HG03103 (cell line): ENCODE measurements around the gene PNLIPRP2.

Experiments
- ATAC-seq: cut with Tn5 transposase; IDR thresholded peaks from one replicate; pipeline ENCODE4 v1.9.1; 2021; ENCODE audit warnings: low read depth; ENCODE audit not compliant: unreplicated experiment

Gene PNLIPRP2

DNA sequence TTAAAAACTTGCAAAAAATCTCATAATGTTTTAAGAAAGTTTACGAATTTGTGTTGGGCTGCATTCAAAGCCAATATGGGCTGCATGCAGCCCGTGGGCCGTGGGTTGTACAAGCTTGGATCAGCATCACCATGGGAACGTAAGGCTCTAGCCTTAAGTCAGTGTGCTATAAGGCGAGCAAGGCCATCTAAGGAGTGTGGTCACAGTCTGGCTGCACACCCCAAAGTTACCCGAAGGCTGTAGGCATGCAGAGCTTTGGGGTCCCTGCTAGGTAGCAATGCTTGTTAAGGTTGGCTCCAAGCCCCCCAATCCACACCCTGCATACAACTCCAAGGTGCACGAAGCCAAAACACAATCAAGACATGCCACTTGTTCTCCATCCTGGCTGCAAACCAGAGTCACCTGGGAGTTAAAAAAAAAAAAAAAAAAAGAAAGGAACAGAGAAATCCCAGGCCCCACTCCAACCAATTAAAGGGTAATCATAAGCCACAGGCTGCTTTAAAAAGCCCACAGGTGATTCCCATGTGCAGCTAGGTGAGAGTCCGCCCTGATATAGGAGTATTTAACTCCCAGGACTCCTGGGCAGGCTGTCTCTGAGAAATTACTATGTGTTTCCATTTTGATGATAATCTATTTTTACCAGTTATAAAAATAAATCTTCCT is 8.5 kb upstream of the PNLIPRP2 start:
- ATAC-seq: no peak

DNA sequence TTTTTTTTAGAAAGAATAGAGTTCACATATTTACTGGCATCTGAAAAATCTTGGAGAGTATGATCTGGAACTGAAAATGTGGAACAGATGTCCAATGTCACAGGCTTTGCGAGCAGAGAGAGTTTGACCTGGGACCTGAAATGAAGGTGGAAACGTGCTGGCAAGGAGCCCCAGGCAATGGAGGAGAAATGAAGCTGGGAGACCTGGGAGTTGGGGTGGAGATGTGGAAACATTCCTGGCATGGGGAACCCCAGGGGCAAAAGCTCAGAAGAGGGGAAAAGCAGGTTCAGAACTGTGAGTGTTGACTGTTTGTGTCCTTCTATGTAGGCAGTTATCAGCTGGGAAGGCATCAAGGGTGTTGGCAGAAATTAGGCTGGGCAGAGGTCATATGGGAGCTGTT is 7.3 kb upstream of the PNLIPRP2 start:
- ATAC-seq: no peak

DNA sequence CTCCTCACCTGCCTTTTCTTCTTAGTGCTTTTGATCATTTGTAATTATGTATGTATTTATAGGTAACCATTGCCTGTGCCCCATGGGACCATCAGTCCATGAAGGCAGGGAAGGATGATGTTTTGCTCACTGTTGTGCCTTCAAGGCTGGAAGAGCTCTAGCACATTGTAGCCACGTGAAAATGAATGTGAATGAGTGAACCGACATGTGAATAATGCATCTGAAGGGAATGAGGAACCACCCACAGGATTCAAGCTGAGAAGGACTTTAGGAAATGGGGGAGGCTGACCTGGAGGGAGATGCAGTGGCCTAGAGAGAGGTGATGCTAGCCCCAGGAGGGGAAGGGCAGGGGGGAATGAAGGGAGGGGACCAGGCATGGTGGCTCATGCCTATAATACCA is 6.0 kb upstream of the PNLIPRP2 start:
- ATAC-seq: no peak

DNA sequence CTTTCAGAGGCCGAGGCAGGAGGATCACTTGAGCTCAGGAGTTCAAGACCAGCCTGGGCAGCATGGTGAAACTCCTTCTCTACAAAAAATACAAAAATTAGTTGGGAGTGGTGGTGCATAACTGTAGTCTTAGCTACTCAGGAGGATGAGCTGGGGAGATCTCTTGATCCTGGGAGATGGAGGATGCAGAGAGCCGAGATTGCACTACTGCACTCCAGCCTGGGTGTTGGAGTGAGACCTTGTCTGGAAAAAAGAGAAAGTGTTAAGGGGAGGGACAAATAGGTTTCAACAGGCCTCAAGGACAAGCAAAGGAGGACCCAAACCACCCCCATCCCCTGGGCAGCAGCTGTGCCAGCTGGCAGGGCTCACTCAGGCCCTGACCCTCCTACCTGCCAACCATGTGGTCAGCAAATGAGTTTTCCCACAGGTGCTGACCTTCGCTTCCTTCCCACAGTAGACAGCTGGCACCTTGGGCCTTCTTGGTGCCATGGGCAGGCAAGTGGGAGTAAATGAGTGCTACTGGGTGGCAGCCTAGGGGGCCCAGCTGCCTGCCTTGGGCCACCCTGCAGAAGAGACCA is 5.5 kb upstream of the PNLIPRP2 start:
- no peak for ATAC-seq

DNA sequence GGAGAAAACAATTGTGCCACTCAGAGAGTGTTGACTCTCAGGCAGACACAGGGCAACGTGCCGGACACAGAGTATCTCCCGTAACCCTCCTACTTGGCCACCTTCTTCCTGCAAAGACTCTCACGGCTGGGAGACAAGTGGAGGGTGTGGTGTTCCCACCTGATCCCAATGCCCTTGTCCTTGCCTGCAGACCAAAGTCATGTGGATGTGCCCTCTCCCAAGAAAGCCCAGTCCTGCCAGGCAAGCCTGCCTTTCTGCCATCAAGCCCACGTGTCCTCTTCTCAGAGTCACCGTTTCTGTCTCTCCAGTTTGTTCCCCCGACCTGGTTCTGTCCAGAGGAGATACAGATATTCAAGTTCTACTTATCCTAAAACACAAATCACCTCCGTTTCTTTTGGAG is 723 bp downstream of the PNLIPRP2 start:
- no peak for ATAC-seq

DNA sequence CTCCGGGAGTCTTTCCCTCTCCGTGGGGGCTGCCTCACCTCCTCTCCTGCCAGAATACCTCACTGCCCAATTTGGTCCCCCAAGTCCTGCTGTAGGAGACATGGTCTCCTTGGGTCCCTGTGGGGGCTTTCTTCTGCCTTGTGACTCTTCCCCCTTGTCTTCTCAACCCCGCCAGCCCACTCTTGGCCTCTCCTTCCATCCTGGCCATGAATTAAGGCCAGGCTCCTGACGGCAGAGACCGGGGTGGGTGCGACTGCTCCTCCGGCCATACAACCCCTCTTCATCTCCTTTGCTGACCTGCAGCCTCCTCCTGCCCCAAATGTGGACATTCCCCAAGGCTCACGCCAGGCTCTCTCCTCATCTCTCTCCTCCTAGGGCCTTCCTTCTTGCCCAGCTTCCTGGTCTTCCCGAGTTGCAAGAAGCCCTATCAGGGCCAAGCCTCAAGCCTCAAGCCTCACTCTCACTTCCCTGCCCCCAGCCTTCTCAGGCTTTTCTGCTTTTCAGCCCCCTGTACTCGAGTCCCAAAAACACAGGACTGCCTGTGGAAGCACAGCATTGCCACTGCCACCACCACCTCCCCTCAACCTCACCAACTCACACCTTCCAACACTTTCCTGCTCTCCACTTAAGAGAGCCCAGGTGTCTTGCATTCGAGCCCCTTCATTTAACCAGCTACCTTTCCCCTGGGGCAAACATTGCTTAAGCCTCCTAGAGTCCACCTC is 1.3 kb downstream of the PNLIPRP2 start:
- no peak for ATAC-seq

DNA sequence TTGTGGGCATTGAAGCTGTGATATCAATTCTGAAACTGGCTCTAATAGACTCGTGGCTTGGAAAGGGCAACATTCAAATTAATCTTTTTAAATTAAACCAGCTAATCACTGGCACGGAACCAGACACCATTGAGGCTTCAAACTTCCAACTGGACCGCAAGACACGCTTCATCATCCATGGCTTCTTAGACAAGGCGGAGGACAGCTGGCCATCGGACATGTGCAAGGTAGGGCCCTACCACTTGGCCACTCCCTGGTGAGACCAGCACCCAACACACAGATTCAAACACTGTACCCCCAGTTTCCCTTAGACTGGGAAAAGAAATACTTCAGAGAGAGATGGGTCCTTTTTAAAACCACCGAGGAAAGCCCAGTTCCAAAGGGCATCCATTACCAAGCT is 5.1 kb downstream of the PNLIPRP2 start:
- ATAC-seq: no peak

DNA sequence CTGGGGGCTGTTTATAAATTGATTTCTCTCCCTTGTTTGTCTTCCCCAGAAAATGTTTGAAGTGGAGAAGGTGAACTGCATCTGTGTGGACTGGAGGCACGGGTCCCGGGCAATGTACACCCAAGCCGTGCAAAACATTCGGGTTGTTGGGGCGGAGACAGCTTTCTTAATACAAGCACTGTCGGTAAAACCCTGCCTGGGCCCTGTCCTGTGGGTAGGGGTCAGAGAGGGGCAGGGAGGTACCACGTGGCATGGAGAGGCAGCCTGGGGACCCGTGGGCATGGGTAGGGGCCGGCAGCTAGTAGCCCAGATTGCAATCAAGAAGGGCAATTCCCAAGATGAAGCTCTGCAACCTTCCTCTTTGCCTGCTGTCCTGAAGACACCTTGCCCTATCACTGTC is 6.1 kb downstream of the PNLIPRP2 start:
- ATAC-seq: no peak

DNA sequence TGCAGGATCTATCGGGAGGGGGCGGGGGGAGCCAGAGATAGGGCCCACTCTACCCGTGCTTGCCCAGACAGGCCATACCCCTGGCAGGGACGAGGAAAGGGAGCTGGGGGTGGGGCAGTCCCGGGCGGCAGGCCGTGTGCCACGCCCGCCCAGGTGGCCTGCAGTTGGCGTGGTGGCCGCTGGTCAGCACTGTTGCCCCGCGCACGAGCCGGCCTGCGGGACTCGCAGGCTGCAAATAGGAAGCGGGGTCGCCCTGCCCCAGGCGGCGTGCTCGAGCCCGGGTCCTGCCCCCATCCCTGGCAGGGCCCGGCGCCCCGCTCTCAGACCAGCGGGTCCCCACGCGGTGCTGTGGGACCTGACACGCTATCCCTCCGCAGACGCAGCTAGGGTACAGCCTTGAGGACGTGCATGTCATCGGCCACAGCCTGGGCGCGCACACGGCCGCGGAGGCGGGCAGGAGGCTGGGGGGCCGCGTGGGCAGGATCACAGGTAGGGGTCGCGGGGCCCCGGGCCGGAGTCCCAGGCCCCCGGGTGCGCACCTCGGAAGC is 6.7 kb downstream of the PNLIPRP2 start:
- ATAC-seq: no peak

DNA sequence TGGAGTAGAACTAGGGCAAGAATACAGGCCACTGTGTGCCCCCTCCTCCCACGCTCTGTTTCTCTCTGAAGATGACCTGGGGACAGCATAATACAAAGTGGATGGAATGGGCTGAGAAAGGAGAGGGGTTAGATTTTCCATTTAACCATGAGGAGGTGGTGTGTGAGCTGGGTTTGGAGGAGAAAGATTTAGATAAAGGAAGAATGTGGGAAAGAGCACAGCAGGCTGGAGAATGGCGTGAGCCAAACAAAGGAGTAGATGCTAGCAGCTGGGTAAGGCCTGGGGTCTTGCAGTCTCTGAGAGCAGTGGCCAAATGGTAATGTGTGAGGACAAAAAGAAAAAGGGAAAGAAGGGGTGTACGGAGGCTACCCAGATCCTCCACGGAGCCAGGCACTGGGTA is 8.6 kb downstream of the PNLIPRP2 start:
- no peak for ATAC-seq

DNA sequence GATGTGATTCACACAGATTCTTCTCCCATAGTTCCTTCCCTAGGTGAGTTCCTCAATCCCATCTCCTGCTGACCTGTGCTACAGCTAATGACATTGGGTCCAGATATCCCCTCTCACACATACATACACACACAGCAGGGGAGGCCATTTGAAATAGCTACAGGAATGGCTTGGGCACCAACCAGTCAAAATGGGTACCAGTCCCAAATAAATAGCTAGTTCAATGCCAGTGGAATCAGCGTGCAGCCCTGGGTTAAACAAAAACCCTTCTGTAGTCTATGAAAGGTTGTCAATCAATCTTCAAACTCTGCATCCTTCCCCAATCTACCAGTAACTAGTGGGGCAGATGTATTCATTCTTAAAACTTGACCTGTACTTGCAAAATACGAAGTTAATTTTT is 9.3 kb downstream of the PNLIPRP2 start:
- no peak for ATAC-seq

DNA sequence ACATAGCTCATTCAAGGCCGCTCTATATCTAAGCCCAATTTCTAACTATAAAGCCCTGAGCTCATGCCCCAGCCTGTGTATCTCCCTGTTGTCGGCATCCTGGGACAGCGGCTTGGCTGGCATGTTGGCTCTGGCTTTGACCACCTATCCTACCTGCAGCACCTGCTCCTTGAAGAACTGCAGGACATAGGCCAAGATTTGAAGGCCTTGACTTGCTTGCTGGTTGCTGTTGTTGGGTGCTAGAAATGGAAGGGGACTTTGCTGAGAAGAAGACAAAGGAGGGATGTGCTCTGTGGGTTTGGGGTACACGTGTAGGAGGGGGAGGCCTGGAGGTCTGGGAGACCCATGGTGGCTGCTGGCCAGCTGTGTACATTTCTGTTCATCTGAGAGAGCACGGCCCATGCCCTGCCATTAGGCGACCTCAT is 11.1 kb downstream of the PNLIPRP2 start:
- ATAC-seq: no peak

DNA sequence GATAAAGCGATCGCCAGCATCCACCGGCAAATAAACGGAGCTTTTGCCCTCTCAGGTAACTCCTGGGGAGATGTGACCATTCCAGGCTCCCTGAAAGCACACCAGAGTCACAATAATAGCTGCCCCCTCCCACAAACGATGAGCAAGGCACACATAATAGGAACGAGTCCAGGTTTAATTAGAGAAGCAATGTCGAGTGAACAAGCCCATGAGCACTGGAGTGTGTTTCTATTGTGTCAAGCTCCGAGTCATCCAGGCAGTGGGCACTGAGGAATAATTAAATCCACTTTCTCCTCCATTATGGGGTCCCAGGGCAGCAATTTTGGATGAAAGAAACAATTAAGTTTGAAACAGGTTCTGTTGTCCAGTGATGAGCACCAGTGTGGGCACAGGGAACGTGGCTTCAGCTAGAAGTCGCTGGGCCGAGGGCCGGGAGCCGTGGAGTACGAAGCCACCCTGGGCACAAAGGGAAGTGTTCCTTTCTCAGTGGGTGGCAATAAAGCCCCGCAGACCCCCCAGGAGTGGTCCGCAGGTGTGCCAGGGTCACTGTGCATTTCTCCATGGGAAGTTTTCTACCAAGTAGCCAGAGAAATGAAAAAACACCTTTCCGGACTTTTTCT is 12.0 kb downstream of the PNLIPRP2 start:
- no peak for ATAC-seq

DNA sequence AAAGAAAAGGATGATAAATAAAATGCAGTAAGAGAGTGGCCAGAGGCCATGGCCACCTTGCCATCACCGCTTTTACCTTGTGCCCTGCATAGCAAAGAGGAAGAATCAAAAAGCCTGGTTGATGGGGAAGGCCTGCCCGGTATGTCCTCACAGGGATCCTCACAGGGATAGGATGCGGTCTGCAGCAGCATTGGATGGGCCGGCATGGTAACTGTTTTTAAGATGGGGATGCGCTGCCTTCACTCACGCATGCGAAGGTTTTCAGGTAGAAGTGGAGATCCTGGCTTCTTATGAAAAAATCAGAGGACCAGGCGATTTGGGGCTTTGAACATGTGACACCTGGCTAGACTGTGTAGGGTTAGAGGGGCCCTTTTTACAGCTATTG is 12.5 kb downstream of the PNLIPRP2 start:
- ATAC-seq: no peak

DNA sequence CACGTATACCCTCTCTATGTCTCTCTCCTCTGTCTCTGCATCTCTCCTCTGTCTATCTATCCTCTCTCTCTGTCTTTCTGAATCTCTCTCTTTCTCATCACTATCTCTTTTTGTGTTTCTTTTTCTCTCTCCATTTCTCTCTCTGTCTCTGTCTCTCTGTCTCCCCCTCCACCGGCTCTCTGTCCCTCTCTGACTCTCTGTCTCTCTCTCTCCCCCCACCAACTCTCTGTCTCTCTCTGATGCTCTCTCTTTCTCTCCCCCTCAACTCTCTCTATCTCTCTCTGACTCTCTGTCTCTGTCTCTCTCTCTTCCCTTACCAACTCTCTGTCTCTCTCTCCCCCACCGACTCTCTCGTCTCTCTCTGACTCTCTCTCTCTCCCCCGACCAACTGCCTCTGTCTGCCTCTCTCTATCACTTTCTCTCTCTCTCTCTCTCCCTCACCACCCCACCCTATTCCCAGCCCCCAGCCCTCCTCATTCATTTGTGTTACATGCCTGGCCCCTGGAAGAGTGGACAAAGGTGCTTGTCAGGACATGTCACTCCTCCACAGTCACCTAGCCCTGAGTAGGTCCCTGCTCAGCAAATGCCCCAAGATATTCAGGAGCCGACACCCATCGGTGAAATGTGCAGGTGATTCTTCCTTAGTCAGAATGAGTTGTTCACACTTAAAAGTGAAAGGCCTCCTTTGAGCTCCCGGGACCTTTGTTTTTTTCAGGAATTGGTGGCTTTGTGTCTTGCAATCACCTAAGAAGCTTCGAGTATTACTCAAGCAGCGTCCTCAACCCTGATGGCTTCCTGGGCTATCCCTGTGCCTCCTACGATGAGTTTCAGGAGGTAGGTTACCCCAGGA is 13.6 kb downstream of the PNLIPRP2 start:
- no peak for ATAC-seq

DNA sequence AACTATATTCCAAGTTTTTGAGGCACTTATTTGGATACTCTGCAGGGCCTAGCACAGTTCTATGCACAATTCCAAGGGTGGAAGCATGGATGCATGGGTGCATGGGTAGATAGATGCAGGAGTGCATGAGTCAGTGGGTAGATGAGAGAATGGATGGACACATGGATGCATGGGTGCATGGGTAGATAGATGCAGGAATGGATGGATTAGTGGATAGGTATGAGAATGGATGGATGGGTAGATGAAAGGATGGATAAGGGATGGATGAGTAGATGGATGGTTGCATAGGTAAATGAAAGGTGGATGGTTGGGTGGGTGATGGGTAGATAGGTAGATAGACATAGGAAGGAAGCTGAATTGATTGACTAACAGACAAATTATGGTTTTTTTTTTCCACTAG is 15.6 kb downstream of the PNLIPRP2 start:
- no peak for ATAC-seq

DNA sequence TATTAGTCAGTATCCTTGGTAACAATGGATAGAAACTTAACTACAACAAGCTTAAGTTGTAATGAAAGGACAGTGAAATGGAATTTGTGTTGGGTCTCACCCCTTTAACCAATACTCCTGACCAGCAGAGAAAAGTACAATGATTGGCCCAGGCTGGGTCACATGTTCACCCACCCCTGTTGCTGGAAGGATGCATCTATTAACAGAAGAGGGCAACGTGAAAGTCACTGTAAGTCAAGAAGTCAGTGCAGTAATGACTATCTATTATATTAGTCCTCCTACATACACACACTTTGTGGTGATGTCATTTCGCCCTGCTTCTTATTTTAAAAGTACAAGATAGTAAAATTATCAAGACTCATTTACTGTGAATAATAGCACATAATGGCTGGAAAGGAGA is 16.2 kb downstream of the PNLIPRP2 start:
- ATAC-seq: no peak

DNA sequence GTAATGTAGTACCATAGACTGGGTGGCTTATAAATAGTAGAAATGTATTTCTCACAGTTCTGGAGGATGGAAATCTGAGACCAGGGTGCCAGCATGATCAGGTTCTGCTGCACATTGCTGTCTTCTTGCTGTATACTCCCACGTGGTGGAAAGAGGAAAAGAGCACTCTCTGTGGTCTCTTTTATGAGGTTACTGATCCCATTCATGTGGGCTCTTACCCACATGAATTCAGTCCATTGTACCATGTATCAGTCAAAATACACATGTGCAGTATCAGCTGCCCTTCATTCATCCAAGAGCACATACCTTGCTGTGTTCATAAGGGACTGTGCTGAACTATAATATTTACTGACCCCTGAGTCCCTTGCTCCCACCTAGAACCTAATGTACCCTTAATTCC is 17.1 kb downstream of the PNLIPRP2 start:
- ATAC-seq: no peak

DNA sequence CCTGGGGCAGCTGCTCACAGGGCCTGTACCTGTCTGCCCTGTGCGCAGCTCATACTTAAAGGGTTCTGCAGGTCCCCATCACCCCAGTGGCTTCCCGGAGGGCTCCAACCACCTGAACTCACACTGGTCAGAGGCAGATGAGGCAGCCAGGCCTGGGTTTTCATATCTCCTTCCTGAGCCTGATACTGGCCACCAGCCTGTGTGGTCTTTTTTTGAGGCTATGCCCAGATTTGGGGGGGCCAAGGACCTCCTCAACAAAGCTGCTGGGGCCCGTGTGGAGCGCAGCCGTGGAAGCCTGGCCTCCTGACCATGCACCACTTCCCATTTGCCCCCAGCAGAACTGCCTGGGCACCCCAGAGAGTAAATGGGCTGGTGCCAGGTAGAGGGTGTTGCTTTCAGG is 25.7 kb downstream of the PNLIPRP2 start:
- no peak for ATAC-seq

DNA sequence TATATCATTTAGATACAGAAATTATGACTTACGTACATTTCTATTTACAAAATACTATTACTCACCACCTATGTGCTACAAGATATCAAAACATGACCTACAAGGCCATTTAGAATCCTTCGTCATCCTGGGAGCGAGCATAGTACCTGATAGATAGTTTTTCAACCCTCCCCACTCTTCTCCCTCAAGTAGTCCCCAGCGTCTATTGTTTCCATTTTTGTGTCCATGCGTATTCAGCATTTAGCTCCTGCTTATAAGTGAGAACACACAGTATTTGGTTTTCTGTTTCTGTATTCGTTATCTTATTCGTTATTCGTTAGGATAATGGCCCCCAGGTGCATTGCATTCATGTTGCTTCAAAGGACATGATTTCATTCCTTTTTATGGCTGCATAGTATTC is 28.1 kb downstream of the PNLIPRP2 start:
- no peak for ATAC-seq

DNA sequence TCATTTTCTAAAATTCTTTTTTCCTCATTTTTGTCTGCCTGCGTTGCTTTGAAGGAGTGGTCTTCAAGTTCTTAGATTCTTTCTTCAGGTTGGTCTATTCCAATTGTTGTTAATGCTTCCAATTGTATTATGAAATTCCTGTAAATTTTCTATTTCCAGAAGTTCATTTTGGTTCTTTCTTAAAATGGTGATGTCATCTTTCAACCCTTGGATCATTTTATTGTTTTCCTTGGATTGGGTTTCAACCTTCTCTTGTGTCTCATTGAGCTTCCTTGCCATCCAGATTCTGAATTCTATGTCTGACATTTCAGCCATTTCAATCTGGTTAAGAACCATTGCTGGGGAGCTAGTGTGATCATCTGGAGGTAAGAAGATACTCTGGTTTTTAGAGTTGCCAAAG is 33.1 kb downstream of the PNLIPRP2 start:
- ATAC-seq: no peak
